GM23338 (cell line): ENCODE data around the gene CCDC179. TPM values are rescaled to one million over a fixed set of nuclear protein-coding genes. Genes with fewer than 3 reads are reported as not detected.

ENCODE experiments used
- ATAC-seq: fragments of 200-7000 bp; cut with Tn5 transposase; 3 replicates; pipeline ENCODE4 v1.9.1; 2020
- DNase-seq: peaks from one replicate; pipeline ENCODE4 v3.0.0-alpha.2; 2015; ENCODE audit warnings: low spot score
- H2AFZ ChIP-seq: fragments of 200-600 bp; sonication (generic); 2 replicates; pipeline ENCODE4 v1.8.0; 2016; ENCODE audit warnings: antibody characterized with exemption, mild to moderate bottlenecking, moderate library complexity
- H3F3A ChIP-seq: fragments of 200-600 bp; sonication (generic); replicated peaks from 2 replicates; pipeline ENCODE4 v1.8.0; 2017; ENCODE audit warnings: antibody characterized with exemption, mixed run types, low read depth
- H3K27ac ChIP-seq: fragments of 200-600 bp; sonication (generic); 2 replicates; pipeline ENCODE4 v1.6.1; 2016; ENCODE audit warnings: low read depth
- H3K27me3 ChIP-seq: fragments of 200-600 bp; sonication (generic); 2 replicates; pipeline ENCODE4 v1.8.0; 2016; ENCODE audit warnings: mild to moderate bottlenecking, mixed run types, moderate library complexity; ENCODE audit not compliant: insufficient read depth
- H3K36me3 ChIP-seq: fragments of 200-600 bp; sonication (generic); 2 replicates; pipeline ENCODE4 v1.8.0; 2016; ENCODE audit warnings: mild to moderate bottlenecking; ENCODE audit not compliant: insufficient read depth
- H3K4me1 ChIP-seq: fragments of 200-600 bp; sonication (generic); 2 replicates; pipeline ENCODE4 v1.8.0; 2016; ENCODE audit warnings: mild to moderate bottlenecking, moderate library complexity; ENCODE audit not compliant: insufficient read depth
- H3K4me2 ChIP-seq: fragments of 200-600 bp; sonication (generic); 2 replicates; pipeline ENCODE4 v1.7.1; 2017; ENCODE audit warnings: mixed run types
- H3K4me3 ChIP-seq: fragments of 200-600 bp; sonication (generic); 2 replicates; pipeline ENCODE4 v1.6.1; 2016; ENCODE audit warnings: mixed run types
- H3K79me2 ChIP-seq: fragments of 200-600 bp; sonication (generic); replicated peaks from 2 replicates; pipeline ENCODE4 v1.8.0; 2017; ENCODE audit warnings: mild to moderate bottlenecking; ENCODE audit not compliant: insufficient read depth
- H3K9me2 ChIP-seq: fragments of 200-600 bp; sonication (generic); 2 replicates; pipeline ENCODE4 v1.8.0; 2017; ENCODE audit not compliant: insufficient read depth
- H4K20me1 ChIP-seq: fragments of 200-600 bp; sonication (generic); replicated peaks from 2 replicates; pipeline ENCODE4 v1.8.0; 2017; ENCODE audit warnings: mild to moderate bottlenecking; ENCODE audit not compliant: insufficient read depth
- H3K27ac Mint-ChIP-seq: 2 replicates; pipeline ENCODE4 v1.8.0; 2020; ENCODE audit warnings: inconsistent platforms, mild to moderate bottlenecking, moderate library complexity, mixed read lengths
- H3K27me3 Mint-ChIP-seq: 3 replicates; pipeline ENCODE4 v1.8.0; 2022; ENCODE audit warnings: low read depth, mild to moderate bottlenecking, moderate library complexity, mixed read lengths, inconsistent platforms; ENCODE audit not compliant: insufficient read depth, poor library complexity
- H3K36me3 Mint-ChIP-seq: 3 replicates; pipeline ENCODE4 v1.8.0; 2021; ENCODE audit warnings: low read depth, mild to moderate bottlenecking, inconsistent platforms, moderate library complexity, mixed read lengths
- H3K4me1 Mint-ChIP-seq: 3 replicates; pipeline ENCODE4 v1.8.0; 2020; ENCODE audit warnings: mild to moderate bottlenecking, inconsistent platforms, mixed read lengths
- H3K4me3 Mint-ChIP-seq: 3 replicates; pipeline ENCODE4 v1.8.0; 2021; ENCODE audit warnings: moderate library complexity, mild to moderate bottlenecking, inconsistent platforms, mixed read lengths
- H3K9me3 Mint-ChIP-seq: 3 replicates; pipeline ENCODE4 v1.8.0; 2020; ENCODE audit warnings: moderate library complexity, mild to moderate bottlenecking, inconsistent platforms, mixed read lengths
- CREB1 ChIP-seq: fragments of 250-450 bp; sonication (Bioruptor Pico); IDR thresholded peaks from 2 replicates; pipeline ENCODE4 v1.5.0; 2020; ENCODE audit warnings: low read depth, mild to moderate bottlenecking, moderate library complexity
- CTCF ChIP-seq, 2 experiments: fragments of 200-600 bp in 1 of 2; sonication (generic) in 1 of 2; conservative IDR thresholded peaks; 2 replicates each; pipeline versions ENCODE4 v1.5.1 to v1.6.1; 2016 to 2017; ENCODE audit warnings: antibody characterized with exemption in 2 of 2, low read depth in 2 of 2, mild to moderate bottlenecking in 2 of 2, moderate library complexity in 1 of 2
- EZH2 ChIP-seq: fragments of 200-600 bp; sonication (generic); IDR thresholded peaks from one replicate; pipeline ENCODE4 v1.8.0; 2017; ENCODE audit warnings: antibody characterized with exemption, mild to moderate bottlenecking, low read depth; ENCODE audit not compliant: unreplicated experiment
- NANOG ChIP-seq: IDR thresholded peaks from 2 replicates; pipeline ENCODE4 v1.6.1; 2016; ENCODE audit warnings: antibody characterized with exemption, borderline replicate concordance
- POLR2AphosphoS5 ChIP-seq: IDR thresholded peaks from 2 replicates; pipeline ENCODE4 v1.6.1; 2016; ENCODE audit warnings: antibody characterized with exemption, low read depth
- ZNF114 ChIP-seq: fragments of 250-450 bp; sonication (Bioruptor Pico); IDR thresholded peaks from 2 replicates; pipeline ENCODE4 v1.5.0; 2020; ENCODE audit warnings: mild to moderate bottlenecking, moderate library complexity
- ZNF331 ChIP-seq: fragments of 250-450 bp; sonication (Bioruptor Pico); IDR thresholded peaks from 2 replicates; pipeline ENCODE4 v1.5.0; 2020; ENCODE audit warnings: low read depth, mild to moderate bottlenecking, moderate library complexity
- polyA plus RNA-seq: library from polyadenylated mRNA; unstranded; fragments of >200 nt; fragmentation: Nextera tagmentation; extraction: Ambion mirVana; gene quantifications from 2 replicates; pipeline ENCODE4 v1.2.1, GENCODE V29; 2016
- total RNA-seq: library from RNA; depleted of rRNA; stranded (reverse); fragments of >200 nt; shearing (Covaris generic); gene quantifications from 2 replicates; pipeline ENCODE4 v1.2.3, GENCODE V29; 2014

Gene CCDC179
- total and polyA plus RNA-seq, 2 experiments from 2014 or later: not detected

- Histone ChIP-seq H2AFZ (no peak overlapping the region), H3K4me3 (peak overlapping the region; percentile 63; the same call in 1 of the 2 replicates), H4K20me1 (no peaks in the 10 kb centered on the region), H3F3A (no peaks in the 10 kb centered on the region), H3K79me2 (no peaks in the 10 kb centered on the region), H3K9me2 (no peaks in the 10 kb centered on the region), H3K4me1 (peaks cover 12% of the 10 kb centered on the region; the same call in 1 of the 2 replicates), H3K27me3 (peaks cover 13% of the 10 kb centered on the region), H3K36me3 (no peaks in the 10 kb centered on the region), H3K4me2 (peak overlapping the region; percentile 67; the same call in 1 of the 2 replicates), H3K27ac (no peak overlapping the region)
- H3K36me3 Mint-ChIP-seq: no peaks in the 10 kb centered on the region
- H3K9me3 Mint-ChIP-seq: no peaks in the 10 kb centered on the region
- TF ChIP-seq NANOG (no peak), ZNF331 (CRISPR knock-in tag) (no peak), CREB1 (no peak), ZNF114 (no peak)
- ATAC-seq: no peak
- H3K27ac Mint-ChIP-seq: no peak overlapping the region
- H3K4me1 Mint-ChIP-seq: peaks cover 16% of the 10 kb centered on the region
- peak overlapping the region; percentile 91 for H3K4me3 Mint-ChIP-seq
- no peak for DNase-seq
- peaks cover 13% of the 10 kb centered on the region for H3K27me3 Mint-ChIP-seq
Measured at GRCh38 chr11:22830082-22830414, 30.2 kb downstream of the CCDC179 start.

GRCh38 chr11:22829231-22830081 is 30.8 kb downstream of the CCDC179 start, which contains the start of gene SVIP:
Gene SVIP (minus strand): TSS chr11:22829801. CDS start chr11:22829748, 53 bp downstream.
- H2AFZ ChIP-seq: peak within 1 kb of the TSS; percentile 90
- H3K27ac Mint-ChIP-seq: no peak within 1 kb of the TSS

More at GRCh38 chr11:22829231-22830081, 30.8 kb downstream of the CCDC179 start, which contains the start of gene SVIP:
- no peaks in the 10 kb centered on the region for H3F3A ChIP-seq
- no peaks in the 10 kb centered on the region for H4K20me1 ChIP-seq
- ATAC-seq (peak; percentile 95), DNase-seq (peak; percentile 96)
- H3K4me1 ChIP-seq: peaks cover 12% of the 10 kb centered on the region; the same call in 1 of the 2 replicates
- no peaks in the 10 kb centered on the region for H3K36me3 Mint-ChIP-seq
- H3K27me3 ChIP-seq: peaks cover 13% of the 10 kb centered on the region
- H3K79me2 ChIP-seq: no peaks in the 10 kb centered on the region
- peaks cover 13% of the 10 kb centered on the region for H3K27me3 Mint-ChIP-seq
- H3K4me3 ChIP-seq: peak within 1 kb of the TSS; percentile 63
- no peak for TF ChIP-seq EZH2
- peak; percentile 84 for TF ChIP-seq POLR2AphosphoS5
- TF ChIP-seq CTCF (conservative IDR thresholded peaks at IDR 0.05; ENCODE audit: low read depth in 2 of 2): peak; percentile 60 to 89
- peak within 1 kb of the TSS; percentile 91 for H3K4me3 Mint-ChIP-seq
- peak within 1 kb of the TSS; percentile 82 for H3K4me2 ChIP-seq
- no peaks in the 10 kb centered on the region for H3K9me2 ChIP-seq
- peaks cover 16% of the 10 kb centered on the region for H3K4me1 Mint-ChIP-seq
- H3K36me3 ChIP-seq: no peaks in the 10 kb centered on the region
- H3K9me3 Mint-ChIP-seq: no peaks in the 10 kb centered on the region
- no peak within 1 kb of the TSS for H3K27ac ChIP-seq
